NCI-H69 (cell line): Measurements from ENCODE around the gene COL23A1.
A peak's percentile ranks its signal among the peaks of the same experiment; 100 is the strongest.
"Not testable (repeated sequence)": the region's sequence is repeated elsewhere in the genome, so short reads cannot be mapped to it uniquely, and the experiment has no call there.

Experiments used
- DNase-seq: peaks from one replicate; lab custom pipeline; 2025; lab: John Stamatoyannopoulos, UW

The COL23A1 gene

DNA sequence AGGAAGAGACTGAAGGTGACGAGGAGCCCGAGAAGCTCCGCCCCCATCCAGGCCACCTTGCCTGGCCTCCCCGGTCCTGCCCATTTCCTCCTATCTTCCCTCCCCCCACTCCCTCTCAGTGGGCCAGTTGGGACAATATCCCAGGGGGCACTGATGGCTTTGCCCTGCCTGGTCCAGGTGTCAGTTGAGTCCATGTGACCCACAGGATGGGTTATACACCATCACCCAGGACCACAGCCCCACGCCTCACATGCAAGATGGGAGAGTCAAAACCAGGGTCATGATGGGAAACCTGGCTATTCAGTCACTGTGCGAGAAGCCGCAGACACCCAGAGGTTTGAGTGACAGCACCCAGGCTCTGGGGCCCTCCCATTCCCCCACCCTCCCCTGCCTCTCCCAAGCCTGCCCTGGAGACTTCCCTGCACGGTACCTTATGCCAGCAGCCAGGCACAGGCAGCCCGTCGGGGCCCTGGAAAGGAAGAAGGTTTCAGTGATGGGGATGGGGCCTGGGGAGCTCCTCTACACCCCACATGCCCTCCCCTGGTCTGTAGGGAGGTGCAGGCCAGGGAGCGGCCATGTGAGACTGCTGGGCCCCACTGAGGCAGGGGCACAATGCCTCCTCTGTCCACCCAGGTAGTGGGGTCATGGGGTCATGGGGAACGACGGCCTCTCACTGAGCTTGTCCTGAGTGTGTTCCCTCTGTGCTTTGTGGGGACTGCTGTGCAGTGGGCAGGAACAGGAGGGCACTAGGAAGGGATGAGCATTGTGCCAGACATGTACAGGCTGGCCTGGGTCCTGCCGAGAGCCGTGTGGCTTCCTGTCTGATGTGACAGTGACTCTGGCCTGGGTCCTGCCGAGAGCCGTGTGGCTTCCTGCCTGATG is 351.2 kb downstream of the COL23A1 start:
- no peak for DNase-seq

DNA sequence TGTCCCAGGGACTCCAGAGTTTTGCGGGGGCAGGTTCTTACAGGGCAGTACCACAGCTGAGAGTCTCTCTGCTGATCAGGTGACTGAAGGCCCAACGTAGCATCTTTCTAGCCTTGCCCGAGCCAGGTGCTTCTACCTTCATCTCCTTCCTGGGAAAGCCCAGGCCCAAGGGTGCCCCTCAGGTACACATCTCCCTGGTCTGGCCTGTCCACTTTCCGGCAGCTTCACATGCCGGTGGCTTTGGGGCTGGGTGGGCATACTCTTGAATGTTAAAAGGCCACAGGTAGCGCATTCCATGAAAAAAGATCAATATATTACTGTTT is 351.9 kb downstream of the COL23A1 start:
- DNase-seq, result no peak

DNA sequence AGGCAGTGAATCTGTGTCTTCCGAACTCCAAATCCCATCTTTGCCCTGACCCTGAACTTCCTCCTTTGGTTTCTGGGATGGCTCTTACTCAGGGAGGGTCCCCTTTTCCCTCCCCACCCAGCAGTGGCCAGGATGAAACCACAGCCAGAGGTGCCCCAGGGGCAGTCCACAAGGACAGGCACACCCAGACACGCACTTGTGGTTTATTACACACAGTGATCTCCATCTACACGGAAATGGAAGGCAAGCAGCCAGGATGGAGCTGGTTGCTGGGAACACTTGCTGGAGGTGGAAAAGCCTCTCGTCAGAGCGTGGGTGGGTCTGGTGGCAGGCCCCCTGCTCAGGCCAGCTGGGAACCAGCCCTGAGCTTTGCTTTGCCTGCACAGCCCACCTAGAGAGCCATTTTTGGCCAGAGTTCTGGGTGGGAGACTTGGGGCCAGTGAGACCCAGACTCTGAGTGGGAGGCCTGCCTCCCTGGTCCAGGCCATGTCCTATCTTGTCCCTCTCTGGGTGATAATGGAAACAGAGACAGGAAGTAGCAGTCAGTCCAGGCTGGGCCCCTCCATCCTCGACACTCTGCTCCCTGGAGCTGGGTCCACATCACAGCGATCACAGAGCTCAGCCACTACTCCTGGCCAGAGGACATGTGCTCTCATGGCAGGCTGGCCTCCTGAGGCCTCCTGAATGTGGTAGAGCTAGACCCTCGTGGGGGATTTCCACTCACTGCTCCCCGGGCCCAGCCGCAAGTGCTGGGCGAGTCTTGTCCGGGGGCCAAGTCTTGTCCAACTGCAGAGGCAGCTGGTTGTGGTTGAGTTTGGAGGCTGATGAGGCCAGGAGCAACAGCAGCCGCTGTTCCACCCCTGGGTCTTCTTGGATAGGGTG is 352.5 kb downstream of the COL23A1 start:
- DNase-seq, result no peak

DNA sequence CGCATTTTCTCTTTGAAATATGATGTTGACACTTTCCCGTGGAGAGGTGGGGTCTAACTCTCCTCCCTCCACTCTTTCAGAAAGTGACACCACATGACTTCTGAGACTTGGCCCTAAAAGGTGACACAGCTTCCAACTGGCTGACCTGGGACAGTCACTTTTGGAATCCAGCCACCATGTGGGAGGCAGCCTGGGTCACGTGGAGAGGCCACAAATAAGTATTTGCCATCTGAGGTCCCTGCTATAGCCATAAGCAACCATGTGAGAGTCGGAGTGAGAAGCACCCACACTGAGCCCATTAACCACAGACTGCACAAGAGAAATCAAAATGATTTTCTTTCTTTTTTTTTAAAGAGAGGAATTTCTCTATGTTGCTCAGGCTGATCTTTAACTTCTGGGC is 353.5 kb downstream of the COL23A1 start:
- no peak for DNase-seq

DNA sequence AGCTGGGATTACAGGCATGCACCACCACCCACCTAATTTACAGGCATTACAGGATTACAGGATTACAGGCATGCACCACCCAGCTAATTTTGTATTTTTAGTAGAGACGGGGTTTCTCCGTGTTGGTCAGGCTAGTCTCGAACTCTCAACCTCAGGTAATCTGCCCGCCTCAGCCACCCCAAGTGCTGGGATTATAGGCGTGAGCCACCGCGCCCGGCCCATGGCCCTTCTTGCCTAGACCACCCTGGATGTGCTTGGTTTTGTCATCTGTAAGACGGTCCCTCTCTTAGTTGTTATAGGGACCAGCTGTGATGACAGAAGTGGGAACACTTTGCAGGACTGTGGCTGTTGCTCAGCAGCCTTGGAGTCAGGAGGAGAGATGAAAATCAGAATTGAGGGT is 354.1 kb downstream of the COL23A1 start:
- no peak for DNase-seq

DNA sequence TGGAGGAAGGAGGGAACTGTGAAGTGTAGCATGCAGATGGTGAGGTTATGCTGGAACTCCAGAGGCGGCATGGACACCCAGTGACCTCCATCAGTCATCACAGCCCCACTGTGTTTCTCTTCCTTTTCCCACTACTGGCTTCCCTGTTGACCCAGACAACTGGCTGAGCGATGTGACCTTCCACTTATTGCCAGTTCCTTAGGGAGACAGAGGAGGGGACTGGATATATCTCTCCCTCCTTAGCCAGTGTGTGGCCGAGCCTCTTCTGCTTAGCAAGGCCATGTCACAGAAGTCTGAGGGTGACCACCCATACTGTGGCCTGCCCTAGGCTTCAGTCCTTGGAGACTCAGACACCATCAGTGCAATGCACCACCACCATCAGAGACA is 354.6 kb downstream of the COL23A1 start:
- DNase-seq, result no peak

DNA sequence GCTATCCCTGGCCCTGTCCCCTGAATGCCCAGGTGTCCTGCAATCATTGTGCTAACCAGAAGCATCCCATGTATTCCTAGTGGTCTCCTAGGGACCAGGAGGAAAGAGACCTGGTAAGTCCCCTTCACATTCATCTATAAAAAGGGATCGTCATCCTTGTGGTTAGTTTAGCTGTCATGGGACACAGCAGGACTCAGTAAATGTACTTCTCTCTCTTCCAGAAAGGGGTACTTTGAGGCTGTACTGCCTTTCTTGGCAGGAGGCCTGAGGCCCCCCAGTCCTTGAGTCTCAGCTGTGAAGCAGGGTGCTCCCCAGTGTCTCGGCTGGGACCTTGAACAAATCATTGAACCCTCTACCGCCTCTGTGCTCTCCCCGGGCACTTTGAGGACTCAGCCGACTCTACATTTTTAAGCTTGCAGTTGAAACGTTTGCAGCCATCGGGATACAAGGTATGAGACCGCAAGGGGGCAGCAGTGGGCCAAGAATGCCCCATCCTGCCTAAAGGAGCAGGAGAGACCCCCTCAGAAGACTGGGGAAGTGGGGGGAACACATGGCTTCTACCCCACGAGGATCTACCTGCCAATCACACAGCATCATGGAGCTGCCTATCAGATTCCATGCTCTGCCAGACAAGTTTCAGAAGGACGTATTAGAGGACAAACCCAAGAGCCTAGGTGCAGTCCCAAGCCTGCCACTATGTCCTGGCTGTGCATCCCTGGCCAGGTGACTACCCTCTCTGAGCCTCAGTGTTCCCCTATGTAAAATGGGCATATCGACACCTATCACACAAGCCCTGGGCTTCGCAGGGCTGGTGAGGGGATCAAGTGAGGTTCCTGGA is 355.2 kb downstream of the COL23A1 start:
- peak; percentile 70 for DNase-seq

DNA sequence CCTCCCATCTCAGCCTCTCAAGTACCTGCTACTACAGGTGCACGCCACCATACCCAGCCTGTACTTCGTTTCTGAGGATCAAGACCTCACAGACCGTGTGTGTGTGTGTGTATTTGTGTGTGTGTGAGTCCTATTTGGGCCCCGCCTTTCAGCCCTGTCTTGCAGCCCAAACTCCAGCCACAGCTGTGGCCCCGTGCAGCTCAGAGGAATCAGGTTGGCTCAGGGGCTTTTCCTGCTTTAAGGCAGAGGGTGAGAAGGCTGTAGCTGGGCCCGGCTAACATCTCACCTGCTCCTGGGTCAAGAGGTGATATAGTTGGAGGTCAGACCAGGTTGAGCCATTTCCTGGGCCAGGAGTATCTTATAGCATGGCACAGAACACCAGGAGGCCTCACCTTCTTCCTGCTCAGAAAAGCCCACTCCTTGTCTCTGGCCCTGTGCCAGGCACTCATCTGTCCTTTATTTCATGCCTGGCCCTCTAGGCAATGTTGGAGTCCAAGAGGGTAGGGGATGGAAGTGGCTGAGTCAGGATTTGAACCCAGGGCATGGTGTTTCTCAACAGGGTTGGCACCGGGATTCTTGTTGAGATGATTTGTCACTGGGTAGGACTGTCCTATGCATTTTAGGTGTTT is 356.0 kb downstream of the COL23A1 start:
- DNase-seq, result peak; percentile 48

DNA sequence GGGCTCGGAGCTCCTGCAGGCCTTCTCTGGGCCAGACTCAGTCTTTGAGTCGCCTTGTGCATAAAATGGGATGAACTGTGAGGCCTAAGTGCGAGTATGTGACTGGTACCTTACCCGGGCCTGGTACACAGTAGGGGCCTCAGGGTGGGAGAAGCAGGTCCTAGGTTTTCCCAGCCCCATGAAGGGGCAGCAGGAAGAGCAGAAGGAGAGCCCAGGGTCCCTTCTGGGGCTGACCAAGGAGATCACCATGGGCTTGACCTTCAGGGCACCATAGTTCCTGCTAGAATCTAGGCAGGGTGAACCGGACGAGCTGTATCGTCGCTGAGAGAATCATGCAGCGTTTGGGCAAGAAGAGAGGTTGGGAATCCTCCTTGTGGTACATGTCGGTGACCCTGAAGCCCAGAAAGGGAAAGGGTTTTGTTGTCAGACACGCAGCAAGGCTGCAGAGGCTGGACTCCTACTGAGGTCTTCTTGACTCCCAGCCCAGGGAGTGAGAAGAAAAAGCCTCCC is 357.2 kb downstream of the COL23A1 start:
- no peak for DNase-seq

DNA sequence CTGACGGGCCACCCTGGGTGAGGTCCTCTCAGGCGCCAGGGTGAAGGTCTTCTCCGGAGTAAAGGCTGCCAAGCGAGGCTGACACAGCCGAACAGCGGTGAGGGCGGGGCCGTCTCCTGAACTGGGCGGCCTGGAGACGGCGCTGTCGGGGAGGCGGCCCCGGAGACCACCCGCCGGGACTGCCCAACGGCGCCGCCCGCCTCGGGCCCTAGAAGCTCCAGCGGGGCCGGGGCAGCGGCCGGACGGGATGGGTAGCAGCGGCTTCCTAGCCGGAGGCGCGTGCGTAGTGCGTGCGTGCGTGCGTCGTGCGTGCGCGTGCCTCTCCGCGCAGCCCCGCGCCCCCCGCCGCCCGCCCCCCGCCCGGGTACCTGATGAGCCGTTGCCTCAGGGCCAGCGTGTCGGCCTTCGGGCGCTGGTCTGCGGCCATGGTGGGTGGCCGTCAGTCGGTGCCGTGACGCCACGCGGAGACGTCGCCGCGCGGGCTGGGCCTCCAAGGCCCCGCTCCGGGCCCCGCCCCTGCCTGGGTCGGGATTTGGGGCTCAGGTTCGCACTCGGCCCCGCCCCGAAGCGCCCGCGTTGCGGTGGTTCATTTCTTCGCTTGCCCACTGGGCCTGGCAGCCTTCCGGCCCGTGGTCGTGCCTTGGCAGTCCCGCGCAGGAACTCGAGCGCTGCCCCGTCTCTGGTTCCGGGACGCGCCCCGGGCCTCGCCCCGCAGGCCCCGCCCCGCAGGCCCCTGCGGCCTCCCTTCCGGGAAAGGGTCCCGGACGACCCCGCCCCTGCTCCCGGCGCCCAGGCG is 357.9 kb downstream of the COL23A1 start, which contains the start of gene PHYKPL:
Gene PHYKPL (minus strand): TSS at position 679 of the 796 bp plus-strand sequence. CDS start 252 bp downstream, at position 427.
- DNase-seq, result peak; percentile 86

DNA sequence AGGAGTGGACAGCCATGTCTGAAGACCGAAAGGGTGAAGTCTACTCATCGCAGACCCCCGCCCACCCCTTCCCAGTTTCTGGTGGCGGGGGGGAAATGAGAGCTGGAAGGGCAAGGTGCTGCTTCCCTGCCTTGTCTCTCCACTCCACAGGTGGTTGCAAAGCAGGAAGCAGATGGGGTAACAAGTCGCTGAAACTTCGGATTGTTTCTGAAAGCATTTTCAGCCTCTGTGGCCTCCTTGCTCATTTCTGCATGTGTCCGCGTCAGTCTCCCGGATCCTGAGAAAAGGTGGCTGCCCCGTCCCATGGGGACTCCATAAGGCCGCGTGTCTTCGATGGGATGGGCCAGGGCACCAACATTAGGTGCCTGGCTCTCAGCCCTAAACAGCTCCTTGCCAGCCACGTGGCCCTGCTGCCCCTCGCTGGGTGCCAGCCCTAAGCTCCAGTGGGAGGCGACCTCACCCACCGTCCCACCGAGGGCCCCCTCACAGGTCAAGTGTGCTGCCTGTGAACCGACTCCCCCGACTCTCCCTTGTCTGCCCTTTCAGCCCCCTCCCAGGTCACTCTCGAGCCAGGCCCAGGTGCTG is 358.6 kb downstream of the COL23A1 start:
- DNase-seq, result peak; percentile 44

DNA sequence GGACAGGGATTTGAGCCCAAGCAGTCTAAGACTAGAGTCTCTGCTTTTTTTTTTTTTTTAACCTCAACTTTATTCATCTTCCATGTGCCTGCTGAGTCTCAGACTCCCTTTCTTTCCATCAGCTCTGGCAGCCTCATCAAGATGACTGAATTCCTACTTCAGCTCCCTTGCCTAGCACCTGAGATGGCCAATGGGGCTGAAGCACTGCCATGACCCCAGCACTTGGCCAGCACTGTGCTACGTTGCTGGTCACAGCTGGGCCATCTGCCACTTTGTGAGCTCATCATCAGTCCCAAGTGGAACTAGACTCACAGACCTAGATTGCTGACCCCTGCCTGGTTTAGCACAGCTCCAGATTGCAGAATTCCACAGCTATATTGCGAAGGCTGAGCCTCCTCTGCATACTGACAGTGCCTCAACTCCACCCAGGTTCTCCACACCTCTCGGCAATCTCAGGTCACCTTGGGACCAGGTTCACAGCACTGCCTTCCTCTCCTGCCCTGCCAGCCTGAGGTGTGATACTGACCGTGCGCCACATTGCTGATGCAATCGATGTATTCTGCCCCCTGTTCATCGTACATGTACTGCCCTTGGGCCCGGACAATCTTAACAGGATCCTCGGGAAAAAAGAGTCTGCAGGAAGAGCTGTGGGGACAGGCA is 359.2 kb downstream of the COL23A1 start:
- DNase-seq, result no peak

DNA sequence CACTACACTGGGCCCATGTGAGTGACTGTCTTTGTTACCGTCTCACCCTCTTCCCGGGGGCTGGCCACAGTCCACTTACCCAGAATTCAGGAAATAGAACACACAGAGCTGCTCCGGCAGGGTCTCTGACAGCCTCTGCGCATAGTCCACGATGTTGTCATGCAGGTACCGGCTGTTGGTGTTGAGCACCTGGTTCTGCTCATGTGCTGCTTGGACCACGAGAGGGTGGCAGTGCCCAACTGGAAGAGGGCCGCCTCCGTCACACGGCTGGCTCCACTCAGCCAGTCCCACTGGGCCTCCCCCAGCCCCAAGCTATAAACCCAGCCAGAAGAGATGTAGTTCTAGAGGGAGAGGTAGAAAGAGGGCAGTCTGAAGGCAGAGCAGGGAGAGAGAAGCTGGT is 360.3 kb downstream of the COL23A1 start:
- DNase-seq, result no peak

DNA sequence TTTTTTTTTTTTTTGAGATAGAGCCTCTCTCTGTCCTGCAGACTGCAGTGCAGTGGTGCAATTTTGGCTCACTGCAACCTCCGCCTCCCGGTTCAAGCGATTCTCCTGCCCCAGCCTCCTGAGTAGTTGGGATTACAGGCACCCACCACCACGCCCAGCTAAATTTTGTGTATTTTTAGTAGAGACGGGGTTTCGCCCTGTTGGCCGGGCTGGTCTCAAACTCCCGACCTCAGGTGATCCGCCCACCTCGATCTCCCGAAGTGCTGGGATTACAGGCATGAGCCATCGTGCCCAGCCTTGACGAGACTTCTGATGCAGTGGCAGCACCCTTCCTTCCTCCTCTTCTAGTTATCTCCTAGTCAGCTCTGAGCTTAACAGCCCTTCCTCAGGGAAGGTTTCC is 361.1 kb downstream of the COL23A1 start:
- DNase-seq, result not testable (repeated sequence)

DNA sequence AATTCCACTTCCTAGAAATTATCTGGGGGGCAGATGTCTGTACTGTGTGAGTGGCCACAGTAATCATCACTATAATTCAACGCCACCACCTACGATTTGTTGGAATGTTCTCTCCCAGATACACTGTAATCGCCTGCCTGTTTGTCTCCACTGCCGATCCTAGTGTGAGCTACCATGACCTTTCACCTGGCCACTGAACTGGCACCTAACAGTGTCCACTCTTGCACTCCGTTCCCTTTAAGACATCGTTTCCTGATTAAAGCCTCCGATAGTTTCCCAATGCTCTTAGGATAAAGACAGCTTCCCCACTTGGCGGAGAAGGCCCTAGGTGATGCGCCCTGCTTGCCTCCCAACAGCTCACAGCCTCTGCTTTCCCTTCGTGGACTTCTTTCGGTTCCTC is 361.6 kb downstream of the COL23A1 start:
- DNase-seq, result no peak

DNA sequence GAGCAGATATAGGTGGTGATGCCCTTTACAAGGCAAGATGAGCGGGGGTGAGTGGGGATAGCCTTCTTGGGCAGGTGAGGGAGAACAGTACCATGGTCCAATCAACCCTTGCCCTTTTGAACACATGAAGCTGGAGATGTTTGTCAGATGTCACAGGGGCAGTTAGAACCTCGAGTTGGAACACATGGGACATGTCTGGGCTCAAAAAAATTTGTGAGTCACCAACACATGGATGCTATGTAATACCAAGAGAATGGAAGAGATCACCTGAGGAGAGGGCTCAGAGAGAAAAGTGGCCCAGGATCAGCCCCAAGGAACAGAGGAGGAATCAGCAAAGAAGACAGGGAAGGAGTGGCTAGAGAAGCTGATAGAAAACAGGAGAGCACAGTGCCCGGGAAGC is 362.3 kb downstream of the COL23A1 start:
- DNase-seq, result no peak

DNA sequence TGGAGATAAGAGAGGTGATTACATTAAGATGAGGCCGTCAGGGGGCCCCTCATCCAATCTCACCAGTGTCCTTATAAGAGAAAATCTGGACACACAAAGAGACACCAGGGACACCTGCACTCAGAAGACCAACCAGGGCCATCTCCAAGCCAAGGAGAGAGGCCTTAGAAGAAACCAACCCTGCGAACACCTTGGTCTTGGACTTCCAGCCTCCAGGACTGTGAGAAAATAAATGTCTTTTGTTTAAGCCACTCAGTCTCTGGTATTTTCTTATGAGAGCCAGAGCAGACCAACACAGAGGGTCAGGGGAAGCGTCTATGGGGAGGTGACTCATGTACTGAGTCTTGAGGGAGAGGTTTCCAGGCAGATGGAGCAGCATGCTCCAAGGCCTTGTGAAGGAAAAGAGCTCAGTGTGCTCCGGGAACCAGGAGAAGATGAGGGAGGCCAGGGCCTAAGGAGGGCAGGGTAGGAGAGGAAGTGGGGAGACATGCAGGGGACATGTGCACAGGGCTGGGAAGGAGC is 363.0 kb downstream of the COL23A1 start:
- no peak for DNase-seq

DNA sequence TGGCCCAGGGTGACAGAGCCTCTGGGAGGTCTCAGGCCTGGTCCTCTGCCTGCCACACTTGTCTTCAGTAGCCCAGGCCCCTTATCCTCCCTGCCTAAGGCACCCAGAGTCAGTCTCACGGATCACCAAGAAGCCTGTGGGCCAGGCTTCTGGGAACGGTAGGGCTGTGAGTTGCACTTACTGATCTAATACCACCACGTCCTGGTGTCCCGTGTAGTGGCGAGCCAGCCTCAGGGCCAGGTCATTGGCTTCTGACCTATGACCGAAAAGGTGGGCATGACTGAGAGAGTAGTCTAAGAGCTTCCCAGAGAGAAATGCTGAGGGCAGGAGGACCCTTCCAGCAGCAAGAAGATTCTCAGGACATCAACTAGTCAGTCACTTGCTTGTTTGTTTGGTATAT is 365.0 kb downstream of the COL23A1 start:
- no peak for DNase-seq

DNA sequence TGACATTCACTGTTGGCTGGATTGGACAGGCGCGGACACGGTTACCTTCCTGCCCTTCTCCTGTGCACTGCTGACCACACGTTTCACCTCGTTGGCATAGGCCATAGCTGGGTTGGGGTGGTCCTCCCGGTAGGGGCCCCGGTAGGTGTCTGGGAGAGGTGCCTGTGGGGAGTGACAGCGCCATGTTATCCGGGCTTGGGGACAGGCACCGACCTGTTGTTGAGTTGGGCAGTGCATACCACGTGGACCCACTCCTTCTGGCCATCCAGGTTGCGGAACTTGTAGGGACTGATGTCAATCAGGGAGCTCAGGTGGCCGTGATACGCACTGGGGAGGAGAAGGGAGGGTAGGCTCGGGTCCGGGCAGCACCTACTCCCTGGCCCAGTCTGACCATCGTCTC is 365.8 kb downstream of the COL23A1 start:
- DNase-seq, result no peak
